Brain microvascular endothelial cell (primary cell): ENCODE measurements around the gene MYO18B.

Experiments
- DNase-seq: peaks from one replicate; pipeline ENCODE4 v3.0.0-alpha.2; 2020
- H3K27ac ChIP-seq: fragments of 250-450 bp; sonication (Bioruptor Pico); 2 replicates; pipeline ENCODE4 v1.5.1; 2020; ENCODE audit warnings: mild to moderate bottlenecking, moderate library complexity
- H3K27me3 ChIP-seq: fragments of 250-450 bp; sonication (Bioruptor Pico); replicated peaks from 2 replicates; pipeline ENCODE4 v1.5.1; 2020; ENCODE audit warnings: mild to moderate bottlenecking
- H3K36me3 ChIP-seq: fragments of 250-450 bp; sonication (Bioruptor Pico); replicated peaks from 2 replicates; pipeline ENCODE4 v1.5.1; 2020; ENCODE audit warnings: mild to moderate bottlenecking
- H3K4me3 ChIP-seq: 2 replicates; pipeline ENCODE4 v1.5.1; 2011; ENCODE audit warnings: low read depth, mild to moderate bottlenecking, control low read depth, low read length, moderate library complexity
- CTCF ChIP-seq: IDR thresholded peaks from 2 replicates; pipeline ENCODE4 v1.5.1; 2011; ENCODE audit warnings: low read depth, mild to moderate bottlenecking, moderate library complexity, low read length, control low read depth, inconsistent platforms; ENCODE audit errors: missing control alignments
- in situ Hi-C: cut with HindIII; loops from 2 replicates; pipeline ENCODE4 v1.10.0; 2017; ENCODE audit warnings: low sequenced_read_pairs, low pct_ligation_motif_present

The MYO18B gene

DNA sequence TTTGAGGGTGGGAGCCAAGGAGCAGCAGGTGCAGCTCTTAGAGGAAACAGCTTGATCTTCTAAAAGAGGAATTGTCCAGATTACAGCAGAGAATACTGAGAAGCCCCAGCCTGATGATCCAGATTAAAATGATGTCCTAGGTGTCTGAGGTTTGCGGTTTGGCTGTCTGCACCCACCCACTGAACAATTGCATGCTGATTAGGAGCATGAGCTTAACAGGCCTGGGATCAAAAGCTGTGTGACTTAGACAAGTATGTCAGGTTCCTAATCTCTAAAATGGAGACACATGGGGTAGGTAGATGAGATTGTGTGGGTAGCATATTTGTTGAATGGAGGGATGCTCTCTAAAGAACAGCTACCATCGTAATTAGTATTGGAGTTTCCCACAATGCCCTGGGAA lies 260.5 kb downstream of the MYO18B start:
- no peak for DNase-seq
- in situ Hi-C loops: no loop called here
- no peak overlapping the region for H3K4me3 ChIP-seq
- no peaks in the 10 kb centered on the region for H3K27me3 ChIP-seq
- no peaks in the 10 kb centered on the region for H3K36me3 ChIP-seq
- no peak overlapping the region for H3K27ac ChIP-seq
- no peak for TF ChIP-seq CTCF

GRCh38 chr22:26004477-26004876 lies 262.5 kb downstream of the MYO18B start:
- no peak overlapping the region for H3K27ac ChIP-seq
- no peaks in the 10 kb centered on the region for H3K36me3 ChIP-seq
- in situ Hi-C loops: no loop called here
- DNase-seq: no peak
- TF ChIP-seq CTCF: no peak
- H3K4me3 ChIP-seq: no peak overlapping the region
- no peaks in the 10 kb centered on the region for H3K27me3 ChIP-seq

- Histone ChIP-seq H3K27ac (no peak overlapping the region), H3K36me3 (no peaks in the 10 kb centered on the region), H3K4me3 (no peak overlapping the region), H3K27me3 (no peaks in the 10 kb centered on the region)
- in situ Hi-C loops: no loop called here
- no peak for TF ChIP-seq CTCF
- DNase-seq: no peak
Observed at GRCh38 chr22:26008587-26008986, 266.6 kb downstream of the MYO18B start.

GRCh38 chr22:26016916-26017315 lies 274.9 kb downstream of the MYO18B start:
- Histone ChIP-seq H3K36me3 (no peaks in the 10 kb centered on the region), H3K27me3 (no peaks in the 10 kb centered on the region), H3K4me3 (no peak overlapping the region), H3K27ac (no peak overlapping the region)
- in situ Hi-C loops: no loop called here
- DNase-seq: no peak
- no peak for TF ChIP-seq CTCF

DNA sequence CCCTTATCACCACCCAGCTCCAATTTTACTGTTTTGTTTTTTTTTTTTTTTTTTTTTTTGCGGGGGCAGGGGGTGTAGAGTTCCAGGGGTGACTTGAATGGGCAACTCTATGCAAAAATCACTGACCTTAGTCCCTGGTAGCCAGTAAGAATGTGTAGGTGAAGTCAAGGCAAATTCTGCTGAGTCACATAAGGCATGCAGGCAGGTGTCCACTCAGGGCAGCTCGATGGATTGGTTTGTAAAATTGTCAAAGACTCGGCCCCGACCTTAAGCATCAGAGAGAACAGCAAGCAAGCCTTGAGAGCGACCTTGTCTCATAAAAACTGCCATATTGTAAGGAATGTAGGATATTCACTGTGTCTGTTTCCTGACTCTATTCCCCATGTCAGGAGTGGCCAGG lies 275.9 kb downstream of the MYO18B start:
- in situ Hi-C loops: no loop called here
- H3K27me3 ChIP-seq: no peaks in the 10 kb centered on the region
- no peaks in the 10 kb centered on the region for H3K36me3 ChIP-seq
- no peak for DNase-seq
- TF ChIP-seq CTCF: no peak
- no peak overlapping the region for H3K27ac ChIP-seq
- no peak overlapping the region for H3K4me3 ChIP-seq

DNA sequence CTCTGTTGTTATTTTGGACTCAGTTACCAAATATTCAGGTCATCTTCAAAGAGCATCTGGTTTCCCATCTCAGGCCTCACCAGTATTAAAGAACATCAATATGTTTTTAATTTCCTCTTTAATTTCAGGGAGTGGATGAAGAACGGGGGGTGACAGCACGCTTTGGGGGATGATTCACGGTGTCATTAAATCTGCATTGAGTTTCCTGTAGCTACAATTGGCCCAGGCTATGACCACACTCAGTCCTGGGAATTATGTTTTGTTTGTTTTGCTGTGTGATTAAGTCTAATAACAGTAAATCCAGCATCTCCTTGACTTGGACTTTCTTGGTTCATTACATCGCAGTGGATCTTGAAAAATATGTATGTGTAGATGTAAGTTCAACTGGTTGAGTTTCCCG lies 277.6 kb downstream of the MYO18B start:
- Histone ChIP-seq H3K27ac (no peak overlapping the region), H3K36me3 (no peaks in the 10 kb centered on the region), H3K27me3 (no peaks in the 10 kb centered on the region), H3K4me3 (no peak overlapping the region)
- DNase-seq: no peak
- in situ Hi-C loops: no loop called here
- TF ChIP-seq CTCF: no peak
